Neuronal stem cell (in vitro differentiated cells): ENCODE measurements around the gene MAP3K20.

ENCODE experiments used
- DNase-seq: peaks from one replicate; pipeline ENCODE4 v3.0.0-alpha.2; 2013; ENCODE audit warnings: low spot score
- H2AFZ ChIP-seq: one replicate; pipeline ENCODE4 v1.6.1; 2013; ENCODE audit warnings: mild to moderate bottlenecking, low read length, inconsistent platforms
- H2AK5ac ChIP-seq: 2 replicates; pipeline ENCODE4 v1.6.1; 2013; ENCODE audit warnings: low read depth, mild to moderate bottlenecking, inconsistent platforms, low read length, moderate library complexity, mixed read lengths
- H2BK120ac ChIP-seq: 2 replicates; pipeline ENCODE4 v1.6.1; 2013; ENCODE audit warnings: low read depth, mild to moderate bottlenecking, inconsistent platforms, low read length, moderate library complexity, mixed read lengths
- H2BK12ac ChIP-seq: one replicate; pipeline ENCODE4 v1.6.1; 2013; ENCODE audit warnings: low read length, inconsistent platforms
- H2BK15ac ChIP-seq: 2 replicates; pipeline ENCODE4 v1.6.1; 2013; ENCODE audit warnings: mild to moderate bottlenecking, low read length, inconsistent platforms, mixed read lengths
- H2BK5ac ChIP-seq: one replicate; pipeline ENCODE4 v1.6.1; 2013; ENCODE audit warnings: inconsistent platforms, mild to moderate bottlenecking, low read length, moderate library complexity
- H3K14ac ChIP-seq: one replicate; pipeline ENCODE4 v1.6.1; 2013; ENCODE audit warnings: low read length, inconsistent platforms
- H3K18ac ChIP-seq: 2 replicates; pipeline ENCODE4 v1.6.1; 2013; ENCODE audit warnings: low read length, inconsistent platforms
- H3K23ac ChIP-seq: 2 replicates; pipeline ENCODE4 v1.6.1; 2013; ENCODE audit warnings: low read depth, mild to moderate bottlenecking, mixed read lengths, low read length, inconsistent platforms; ENCODE audit not compliant: poor library complexity
- H3K27ac ChIP-seq: replicated peaks from 3 replicates; pipeline ENCODE4 v1.5.1; 2013; ENCODE audit warnings: low read length, inconsistent platforms
- H3K27me3 ChIP-seq, 3 experiments: 2 replicates each; pipeline ENCODE4 v1.6.1; 2013; ENCODE audit warnings: low read length in 3 of 3, mild to moderate bottlenecking in 2 of 3, inconsistent platforms in 1 of 3, low read depth in 1 of 3, mixed read lengths in 1 of 3, moderate library complexity in 1 of 3; ENCODE audit not compliant: control insufficient read depth in 3 of 3, insufficient read depth in 3 of 3
- H3K36me3 ChIP-seq, 2 donors: replicated peaks in 1 of 2; 2 replicates each; pipeline ENCODE4 v1.6.1; 2013; ENCODE audit warnings: low read length in 2 of 2; ENCODE audit not compliant: control insufficient read depth in 2 of 2, insufficient read depth in 2 of 2
- H3K4ac ChIP-seq: 2 replicates; pipeline ENCODE4 v1.6.1; 2013; ENCODE audit warnings: inconsistent platforms, mild to moderate bottlenecking, low read length, moderate library complexity
- H3K4me1 ChIP-seq, 2 donors: 1 replicate in 1 of 2; 2 replicates in 1 of 2; pipeline ENCODE4 v1.6.1; 2013; ENCODE audit warnings: low read length in 2 of 2, low read depth in 1 of 2; ENCODE audit not compliant: control insufficient read depth in 2 of 2, insufficient read depth in 1 of 2
- H3K4me2 ChIP-seq: one replicate; pipeline ENCODE4 v1.6.1; 2013; ENCODE audit warnings: mild to moderate bottlenecking, low read length, inconsistent platforms; ENCODE audit not compliant: insufficient read depth, poor library complexity, severe bottlenecking
- H3K4me3 ChIP-seq, 2 donors: 2 replicates each; pipeline ENCODE4 v1.5.1; 2013; ENCODE audit warnings: low read length in 2 of 2, mild to moderate bottlenecking in 2 of 2, inconsistent platforms in 1 of 2, moderate library complexity in 1 of 2
- H3K79me1 ChIP-seq: one replicate; pipeline ENCODE4 v1.6.1; 2013; ENCODE audit warnings: low read depth, mild to moderate bottlenecking, inconsistent platforms, low read length, moderate library complexity
- H3K9ac ChIP-seq: one replicate; pipeline ENCODE4 v1.6.1; 2013; ENCODE audit warnings: mild to moderate bottlenecking, low read depth, low read length, inconsistent platforms; ENCODE audit not compliant: poor library complexity
- H3K9me3 ChIP-seq, 2 donors: replicated peaks in 1 of 2; 2 replicates each; pipeline versions ENCODE3 to v1.6.1; 2013; ENCODE audit warnings: low read length in 2 of 2, mild to moderate bottlenecking in 2 of 2, inconsistent platforms in 1 of 2, low read depth in 1 of 2, mixed read lengths in 1 of 2, moderate library complexity in 1 of 2; ENCODE audit not compliant: control insufficient read depth in 2 of 2, insufficient read depth in 1 of 2
- H4K8ac ChIP-seq: one replicate; pipeline ENCODE4 v1.6.1; 2013; ENCODE audit warnings: low read depth, mild to moderate bottlenecking, inconsistent platforms, low read length, moderate library complexity
- H4K91ac ChIP-seq: one replicate; pipeline ENCODE4 v1.6.1; 2013; ENCODE audit warnings: low read length, low read depth, mild to moderate bottlenecking, inconsistent platforms; ENCODE audit not compliant: poor library complexity
- WGBS, 2 donors: extraction: QIAGEN DNeasy Blood & Tissue Kit; methylation state at CpG; one replicate each; pipeline ENCODE4 v1.1.7; 2013; ENCODE audit warnings: missing lambda C conversion rate in 2 of 2, mixed read lengths in 1 of 2; ENCODE audit not compliant: insufficient read length in 2 of 2, insufficient replicate concordance in 1 of 2; ENCODE audit errors: extremely low coverage in 2 of 2; 5-methylcytosine and 5-hydroxymethylcytosine counted together

Gene MAP3K20

DNA sequence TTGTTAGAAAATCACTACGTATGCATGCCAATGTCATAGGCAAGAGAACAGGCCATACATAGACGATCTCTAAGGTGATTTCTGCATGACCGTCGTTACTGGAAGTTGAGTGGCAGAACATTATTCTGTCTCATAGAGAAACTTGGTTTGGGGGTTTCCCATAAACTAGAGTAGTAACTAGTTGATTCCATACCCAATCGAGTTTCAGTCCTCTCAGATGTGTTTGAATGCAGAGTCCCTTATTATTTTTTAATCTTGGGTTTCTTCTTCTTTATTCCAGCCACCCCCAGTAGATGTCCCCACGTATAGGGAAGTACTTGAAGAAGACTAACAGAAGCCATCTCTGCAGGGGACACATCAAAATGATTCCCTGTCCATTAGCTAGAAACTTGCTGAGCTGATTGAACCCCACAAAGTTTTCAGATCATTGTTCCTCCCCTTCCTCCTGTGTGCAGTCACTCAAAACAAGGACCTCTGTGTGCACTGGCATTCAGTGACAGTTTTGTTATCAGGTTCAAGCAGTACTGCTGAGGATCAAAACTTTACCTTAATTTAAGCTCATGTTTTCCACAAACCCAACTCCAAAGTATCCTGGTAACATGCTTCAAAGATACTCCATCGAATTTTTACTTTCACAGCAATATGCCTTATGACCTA, 210.6 kb downstream of the MAP3K20 start:
- no peak overlapping the region for H2BK5ac ChIP-seq
- H3K4me2 ChIP-seq, result no peak overlapping the region
- no peaks in the 10 kb centered on the region for H3K27me3 ChIP-seq
- peaks cover 4% of the 10 kb centered on the region in 2 donors for H3K9me3 ChIP-seq
- no peak overlapping the region for H4K8ac ChIP-seq
- H2BK120ac ChIP-seq, result no peak overlapping the region
- WGBS, 2 donors, result no CpG with 5 or more reads among the region's 7 CpGs
- no peak overlapping the region for H2BK15ac ChIP-seq
- H3K4me1 ChIP-seq, result no peaks in the 10 kb centered on the region
- H2BK12ac ChIP-seq, result no peak overlapping the region
- no peak overlapping the region for H2AK5ac ChIP-seq
- no peaks in the 10 kb centered on the region for H3K79me1 ChIP-seq
- peak overlapping the region; percentile 64 for H2AFZ ChIP-seq
- H3K27ac ChIP-seq, result no peak overlapping the region
- no peak overlapping the region for H3K18ac ChIP-seq
- H3K36me3 ChIP-seq, result no peaks in the 10 kb centered on the region
- no peak overlapping the region for H3K23ac ChIP-seq
- no peak overlapping the region for H3K9ac ChIP-seq
- no peak overlapping the region for H3K4me3 ChIP-seq
- H3K4ac ChIP-seq, result no peak overlapping the region
- H4K91ac ChIP-seq, result no peak overlapping the region
- no peak overlapping the region for H3K14ac ChIP-seq
- no peak for DNase-seq

DNA sequence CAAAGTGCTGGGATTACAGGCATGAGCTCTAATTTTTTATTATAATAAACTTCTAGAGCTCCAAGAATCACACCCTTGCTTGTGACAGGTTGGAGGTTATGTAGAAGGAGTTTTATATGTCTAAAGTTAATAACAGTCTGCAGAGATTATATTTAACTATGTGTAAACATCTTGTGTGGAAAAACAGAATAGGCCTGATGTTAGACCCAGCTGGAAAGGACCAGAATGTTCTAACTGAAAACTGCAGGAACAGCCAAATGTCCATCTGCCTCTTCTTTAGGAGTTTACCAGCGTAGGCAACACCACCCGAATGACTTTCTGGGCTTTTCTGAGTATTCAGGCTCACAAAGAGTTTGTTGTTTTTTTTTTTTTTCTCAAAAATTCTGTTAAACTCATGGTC, 211.9 kb downstream of the MAP3K20 start:
- Histone ChIP-seq H3K23ac (no peak overlapping the region), H2BK120ac (no peak overlapping the region), H4K91ac (no peak overlapping the region), H3K27ac (no peak overlapping the region), H3K4ac (no peak overlapping the region), H4K8ac (no peak overlapping the region), H3K27me3 (no peaks in the 10 kb centered on the region), H3K9me3 (peaks cover 3 to 9% of the 10 kb centered on the region in 2 donors), H2AK5ac (no peak overlapping the region), H3K4me1 (no peaks in the 10 kb centered on the region), H3K18ac (no peak overlapping the region), H3K79me1 (no peaks in the 10 kb centered on the region), H2BK12ac (no peak overlapping the region), H2BK15ac (no peak overlapping the region), H3K4me2 (no peak overlapping the region), H2AFZ (no peak overlapping the region), H3K4me3 (no peak overlapping the region), H3K9ac (no peak overlapping the region), H3K14ac (no peak overlapping the region), H2BK5ac (no peak overlapping the region), H3K36me3 (no peaks in the 10 kb centered on the region)
- no CpG with 5 or more reads among the region's 2 CpGs for WGBS, 2 donors
- DNase-seq, result no peak

DNA sequence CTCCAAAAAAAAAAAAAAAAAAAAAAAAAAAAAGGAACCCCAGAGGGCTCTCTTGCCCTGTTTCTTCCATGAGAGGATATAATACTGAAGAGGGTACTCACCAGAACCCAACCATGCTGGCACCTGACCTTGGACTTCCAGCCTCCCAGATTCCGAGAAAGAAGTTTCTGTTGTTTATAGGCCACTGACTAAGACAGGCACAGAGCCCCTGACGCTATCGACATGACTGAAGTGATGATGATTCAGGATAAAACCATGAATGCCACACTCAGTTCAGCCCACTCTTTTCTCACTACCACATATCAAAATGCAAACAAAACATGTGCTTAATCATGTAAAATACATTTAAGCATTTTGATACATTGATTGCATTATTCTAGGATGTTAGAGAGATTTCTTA, 212.9 kb downstream of the MAP3K20 start:
- WGBS, 2 donors, result no CpG with 5 or more reads among the region's 3 CpGs
- no peak overlapping the region for H2BK5ac ChIP-seq

DNA sequence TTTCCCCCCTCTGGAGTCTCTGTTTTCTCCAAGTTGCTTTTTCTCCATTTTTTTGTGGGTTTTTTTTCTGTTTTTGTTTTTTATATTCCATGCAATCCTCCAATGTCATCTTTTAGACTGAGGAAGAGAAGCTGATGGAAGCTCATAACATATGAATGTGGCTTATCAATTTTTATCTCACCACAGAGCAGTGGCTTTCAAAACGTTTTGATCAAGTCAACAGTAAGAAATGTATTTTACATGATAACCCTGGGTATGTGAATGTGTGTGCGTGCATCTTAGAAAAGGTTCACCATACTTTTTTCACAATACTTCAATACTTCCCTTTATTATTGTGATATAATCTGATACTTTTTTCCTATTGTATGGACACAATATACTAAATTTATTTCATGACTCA, 214.4 kb downstream of the MAP3K20 start:
- no peak overlapping the region for H2BK120ac ChIP-seq
- H3K14ac ChIP-seq, result no peak overlapping the region
- no peak for DNase-seq
- no peaks in the 10 kb centered on the region for H3K27me3 ChIP-seq
- no peak overlapping the region for H3K27ac ChIP-seq
- H4K91ac ChIP-seq, result no peak overlapping the region
- no CpG with 5 or more reads among the region's 2 CpGs for WGBS, 2 donors
- H2BK12ac ChIP-seq, result no peak overlapping the region
- no peak overlapping the region for H3K18ac ChIP-seq
- no peak overlapping the region for H4K8ac ChIP-seq
- no peak overlapping the region for H3K9ac ChIP-seq
- no peaks in the 10 kb centered on the region for H3K79me1 ChIP-seq
- no peak overlapping the region for H2BK15ac ChIP-seq
- no peak overlapping the region for H2BK5ac ChIP-seq
- H3K4me2 ChIP-seq, result no peak overlapping the region
- H3K4me1 ChIP-seq, result no peaks in the 10 kb centered on the region
- H2AFZ ChIP-seq, result no peak overlapping the region
- peaks cover 3 to 9% of the 10 kb centered on the region in 2 donors for H3K9me3 ChIP-seq
- no peak overlapping the region for H3K4me3 ChIP-seq
- H3K36me3 ChIP-seq, result no peaks in the 10 kb centered on the region
- H3K23ac ChIP-seq, result no peak overlapping the region
- no peak overlapping the region for H3K4ac ChIP-seq
- no peak overlapping the region for H2AK5ac ChIP-seq

More for the DNA sequence above, 212.9 kb downstream of the MAP3K20 start:
- Histone ChIP-seq H3K4me2 (no peak overlapping the region), H2AFZ (no peak overlapping the region), H4K8ac (no peak overlapping the region), H2BK12ac (no peak overlapping the region), H2AK5ac (no peak overlapping the region), H3K27me3 (no peaks in the 10 kb centered on the region), H3K79me1 (no peaks in the 10 kb centered on the region), H2BK120ac (no peak overlapping the region), H2BK15ac (no peak overlapping the region), H3K36me3 (no peaks in the 10 kb centered on the region), H3K18ac (no peak overlapping the region), H3K4me3 (no peak overlapping the region), H3K4me1 (no peaks in the 10 kb centered on the region), H3K9ac (no peak overlapping the region), H3K4ac (no peak overlapping the region), H3K23ac (no peak overlapping the region), H3K9me3 (peaks cover 3 to 9% of the 10 kb centered on the region in 2 donors), H3K27ac (no peak overlapping the region), H4K91ac (no peak overlapping the region), H3K14ac (no peak overlapping the region)
- no peak for DNase-seq
